H1 (cell line): ENCODE measurements around the gene RHBG.

Experiments
- POLR2AphosphoS5 ChIP-seq: IDR thresholded peaks from 2 replicates; pipeline ENCODE4 v1.6.1; 2011; ENCODE audit warnings: low read depth, low read length
- RAD21 ChIP-seq, 2 experiments: IDR thresholded peaks in 1 of 2; conservative IDR thresholded peaks in 1 of 2; 2 replicates each; pipeline ENCODE4 v1.6.1; 2011; ENCODE audit warnings: low read depth in 2 of 2, low read length in 2 of 2, improper control_type of control experiment in 1 of 2, inconsistent platforms in 1 of 2, mild to moderate bottlenecking in 1 of 2, moderate library complexity in 1 of 2
- RFX5 ChIP-seq: IDR thresholded peaks from 2 replicates; pipeline ENCODE4 v1.6.1; 2011; ENCODE audit warnings: low read depth, low read length, improper control_type of control experiment, borderline replicate concordance
- SP2 ChIP-seq: IDR thresholded peaks from 2 replicates; pipeline ENCODE4 v1.6.1; 2012; ENCODE audit warnings: mild to moderate bottlenecking, low read length, inconsistent platforms
- SRF ChIP-seq: IDR thresholded peaks from 2 replicates; pipeline ENCODE4 v1.6.1; 2011; ENCODE audit warnings: mild to moderate bottlenecking, low read depth, low read length, moderate library complexity

- TF ChIP-seq POLR2AphosphoS5 (no peak), SRF (no peak), RFX5 (no peak), RAD21 (IDR thresholded peaks at IDR 0.05 in 1 of 2, conservative IDR thresholded peaks at IDR 0.05 in 1 of 2; ENCODE audit: low read depth in 2 of 2, low read length in 2 of 2) (peak; percentile 41 to 54; a peak in 3 of 4 replicates), SP2 (no peak)
Measured at GRCh38 chr1:156419854-156420204, 50.8 kb downstream of the RHBG start.
